Measurements from ENCODE around the gene TMPRSS4.

DNA sequence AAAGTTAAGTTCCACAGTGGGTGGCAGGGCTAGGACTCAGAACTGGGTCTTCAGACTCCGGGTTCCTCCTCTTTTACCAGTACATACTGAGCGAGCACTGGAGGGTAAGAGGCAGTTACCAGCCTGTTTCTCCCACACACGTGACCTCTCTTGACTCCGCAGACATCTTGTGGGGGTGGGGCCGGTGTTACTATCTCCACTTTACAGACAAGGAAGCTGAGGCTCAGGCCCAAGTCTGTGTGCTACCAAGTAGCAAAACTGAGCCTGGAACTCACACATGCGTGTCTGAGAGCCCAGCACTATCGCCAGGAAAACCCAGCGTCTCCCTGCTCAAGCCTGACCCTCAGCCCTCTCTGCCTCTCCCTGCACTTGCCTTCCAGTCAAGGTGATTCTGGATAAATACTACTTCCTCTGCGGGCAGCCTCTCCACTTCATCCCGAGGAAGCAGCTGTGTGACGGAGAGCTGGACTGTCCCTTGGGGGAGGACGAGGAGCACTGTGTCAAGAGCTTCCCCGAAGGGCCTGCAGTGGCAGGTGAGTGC is 25.9 kb downstream of the TMPRSS4 start:
- TF ChIP-seq EP300 (IDR thresholded peaks at IDR 0.05; ENCODE audit: low read depth) (no peak), POLR2A (IDR thresholded peaks at IDR 0.05) (no peak)
- TF ChIP-seq, protein P1, sequence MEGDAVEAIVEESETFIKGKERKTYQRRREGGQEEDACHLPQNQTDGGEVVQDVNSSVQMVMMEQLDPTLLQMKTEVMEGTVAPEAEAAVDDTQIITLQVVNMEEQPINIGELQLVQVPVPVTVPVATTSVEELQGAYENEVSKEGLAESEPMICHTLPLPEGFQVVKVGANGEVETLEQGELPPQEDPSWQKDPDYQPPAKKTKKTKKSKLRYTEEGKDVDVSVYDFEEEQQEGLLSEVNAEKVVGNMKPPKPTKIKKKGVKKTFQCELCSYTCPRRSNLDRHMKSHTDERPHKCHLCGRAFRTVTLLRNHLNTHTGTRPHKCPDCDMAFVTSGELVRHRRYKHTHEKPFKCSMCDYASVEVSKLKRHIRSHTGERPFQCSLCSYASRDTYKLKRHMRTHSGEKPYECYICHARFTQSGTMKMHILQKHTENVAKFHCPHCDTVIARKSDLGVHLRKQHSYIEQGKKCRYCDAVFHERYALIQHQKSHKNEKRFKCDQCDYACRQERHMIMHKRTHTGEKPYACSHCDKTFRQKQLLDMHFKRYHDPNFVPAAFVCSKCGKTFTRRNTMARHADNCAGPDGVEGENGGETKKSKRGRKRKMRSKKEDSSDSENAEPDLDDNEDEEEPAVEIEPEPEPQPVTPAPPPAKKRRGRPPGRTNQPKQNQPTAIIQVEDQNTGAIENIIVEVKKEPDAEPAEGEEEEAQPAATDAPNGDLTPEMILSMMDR (IDR thresholded peaks at IDR 0.05): no peak
